Left kidney (tissue), 8 donors: Measurements from ENCODE around the gene NCBP1. TPM values are rescaled to one million over a fixed set of nuclear protein-coding genes. Genes with fewer than 3 reads are reported as not detected.
"Not testable (repeated sequence)": the region's sequence is repeated elsewhere in the genome, so short reads cannot be mapped to it uniquely, and the experiment has no call there.

ENCODE experiments used
- DNase-seq: peaks from one replicate; pipeline ENCODE4 v3.0.0-alpha.2; 2013
- long read RNA-seq, 8 donors: transcript quantifications; one replicate each; lab custom pipeline, GENCODE V29; 2026
- polyA plus RNA-seq: library from polyadenylated mRNA; unstranded; fragments of 120-200 nt; gene quantifications from one replicate; pipeline ENCODE4 v1.2.1, GENCODE V29; 2013; ENCODE audit not compliant: insufficient read length

Gene NCBP1
- 61.0 TPM for polyA plus RNA-seq
- long read RNA-seq, donor 1, full-length matches to known transcripts, result 7 of 60 reads
- long read RNA-seq, donor 1, partial matches to known transcripts, result 53 of 60 reads
- long read RNA-seq, donor 1, other reads (novel, unspliced or antisense), result 0 of 60 reads
- long read RNA-seq, donor 2, full-length matches to known transcripts, result 3 of 67 reads
- long read RNA-seq, donor 2, partial matches to known transcripts, result 64 of 67 reads
- long read RNA-seq, donor 2, other reads (novel, unspliced or antisense), result 0 of 67 reads
- long read RNA-seq, donor 3, full-length matches to known transcripts, result 3 of 47 reads
- long read RNA-seq, donor 3, partial matches to known transcripts, result 44 of 47 reads
- long read RNA-seq, donor 3, other reads (novel, unspliced or antisense), result 0 of 47 reads
- long read RNA-seq, donor 4, full-length matches to known transcripts, result 1 of 1 reads
- long read RNA-seq, donor 4, partial matches to known transcripts, result 0 of 1 reads
- long read RNA-seq, donor 4, other reads (novel, unspliced or antisense), result 0 of 1 reads
- long read RNA-seq, donor 5, full-length matches to known transcripts, result 5 of 79 reads
- long read RNA-seq, donor 5, partial matches to known transcripts, result 74 of 79 reads
- long read RNA-seq, donor 5, other reads (novel, unspliced or antisense), result 0 of 79 reads
- long read RNA-seq, donor 6, full-length matches to known transcripts, result 4 of 76 reads
- long read RNA-seq, donor 6, partial matches to known transcripts, result 51 of 76 reads
- long read RNA-seq, donor 6, other reads (novel, unspliced or antisense), result 21 of 76 reads
- long read RNA-seq, donor 7, full-length matches to known transcripts, result 6 of 87 reads
- long read RNA-seq, donor 7, partial matches to known transcripts, result 81 of 87 reads
- long read RNA-seq, donor 7, other reads (novel, unspliced or antisense), result 0 of 87 reads
- long read RNA-seq, donor 8, full-length matches to known transcripts, result 1 of 34 reads
- long read RNA-seq, donor 8, partial matches to known transcripts, result 33 of 34 reads
- long read RNA-seq, donor 8, other reads (novel, unspliced or antisense), result 0 of 34 reads

DNA sequence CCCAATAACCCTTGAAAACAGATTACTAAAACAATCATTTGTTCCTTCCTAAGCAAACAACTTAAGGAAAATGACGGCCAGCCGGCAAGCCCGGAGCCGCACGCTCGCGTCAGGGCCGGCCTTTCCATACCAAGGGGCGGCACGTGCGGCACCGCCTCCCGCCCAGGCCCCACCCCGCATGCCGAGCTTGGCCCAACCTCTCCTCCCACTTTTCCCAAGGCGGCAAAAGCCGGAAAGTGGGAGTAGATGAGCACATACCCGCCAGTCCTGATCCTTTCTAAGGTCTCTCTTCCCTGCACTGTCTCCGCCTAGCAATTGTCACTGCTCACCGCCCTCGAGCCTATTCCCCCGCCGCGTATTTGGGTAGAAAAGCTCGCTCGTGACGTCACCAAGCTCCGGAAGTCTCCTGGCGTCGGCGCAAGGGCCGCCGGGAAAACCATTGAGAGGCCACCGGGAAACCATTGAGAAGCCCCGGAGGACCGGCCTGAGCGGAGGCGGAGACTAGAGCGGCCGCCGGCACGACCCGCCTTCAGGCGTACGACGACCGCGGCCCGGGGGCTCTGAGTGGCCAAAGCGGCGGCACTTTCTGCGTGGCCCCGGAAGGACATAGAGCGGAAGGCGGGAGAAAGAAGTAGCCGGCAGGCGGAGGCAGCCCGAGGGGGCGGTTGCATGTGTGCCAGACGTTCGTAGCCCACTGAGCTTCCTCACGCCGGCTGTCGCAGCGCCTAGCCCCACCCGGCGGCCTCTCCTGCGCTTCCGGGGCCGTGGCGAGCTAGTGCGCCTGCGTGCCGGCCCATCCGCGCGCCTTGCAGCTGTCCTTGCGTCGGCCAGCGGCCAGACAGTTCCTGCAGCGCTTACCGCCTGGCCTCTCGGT is at the start of gene NCBP1, which contains the start of gene TSTD2:
NCBP1 (plus strand) TSS at position 837 of the 874 bp plus-strand sequence. CDS start 61 bp downstream, outside the sequence.
TSTD2 (minus strand) TSS at position 384 of the 874 bp plus-strand sequence. CDS start 5,806 bp downstream, outside the sequence.
- DNase-seq, result peak; percentile 98

DNA sequence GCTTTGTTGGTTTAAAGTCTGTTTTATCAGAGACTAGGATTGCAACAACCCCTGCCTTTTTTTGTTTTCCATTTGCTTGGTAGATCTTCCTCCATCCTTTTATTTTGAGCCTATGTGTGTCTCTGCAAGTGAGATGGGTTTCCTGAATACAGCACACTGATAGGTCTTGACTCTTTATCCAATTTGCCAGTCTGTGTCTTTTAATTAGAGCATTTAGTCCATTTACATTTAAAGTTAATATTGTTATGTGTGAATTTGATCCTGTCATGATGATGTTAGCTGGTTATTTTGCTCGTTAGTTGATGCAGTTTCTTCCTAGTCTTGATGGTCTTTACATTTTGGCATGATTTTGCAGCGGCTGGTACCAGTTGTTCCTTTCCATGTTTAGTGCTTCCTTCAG is 48.8 kb upstream of the NCBP1 start:
- DNase-seq, result not testable (repeated sequence)

DNA sequence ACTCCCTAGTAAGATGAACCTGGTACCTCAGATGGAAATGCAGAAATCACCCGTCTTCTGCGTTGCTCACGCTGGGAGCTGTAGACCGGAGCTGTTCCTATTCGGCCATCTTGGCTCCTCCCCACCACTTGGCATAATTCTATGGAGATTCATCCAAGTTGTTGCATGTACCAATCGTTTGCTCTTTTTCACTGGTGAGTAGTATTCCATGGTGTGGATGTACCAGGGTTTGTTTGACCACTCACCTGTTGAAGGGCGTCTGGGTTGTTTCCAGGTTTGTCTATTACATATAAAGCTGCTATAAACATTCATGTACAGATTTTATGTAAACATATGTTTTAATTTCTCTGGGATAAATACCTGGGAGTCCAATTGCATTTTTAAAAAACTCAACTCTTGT is 46.7 kb upstream of the NCBP1 start:
- DNase-seq, result not testable (repeated sequence)

GRCh38 chr9:97591535-97591934 is 42.1 kb upstream of the NCBP1 start:
- no peak for DNase-seq

GRCh38 chr9:97592126-97592525 is 41.5 kb upstream of the NCBP1 start:
- DNase-seq, result no peak

- DNase-seq, result no peak
These were observed 39.7 kb upstream of the NCBP1 start for GRCh38 chr9:97593960-97594359.

GRCh38 chr9:97594381-97594921 is 39.2 kb upstream of the NCBP1 start:
- no peak for DNase-seq

DNA sequence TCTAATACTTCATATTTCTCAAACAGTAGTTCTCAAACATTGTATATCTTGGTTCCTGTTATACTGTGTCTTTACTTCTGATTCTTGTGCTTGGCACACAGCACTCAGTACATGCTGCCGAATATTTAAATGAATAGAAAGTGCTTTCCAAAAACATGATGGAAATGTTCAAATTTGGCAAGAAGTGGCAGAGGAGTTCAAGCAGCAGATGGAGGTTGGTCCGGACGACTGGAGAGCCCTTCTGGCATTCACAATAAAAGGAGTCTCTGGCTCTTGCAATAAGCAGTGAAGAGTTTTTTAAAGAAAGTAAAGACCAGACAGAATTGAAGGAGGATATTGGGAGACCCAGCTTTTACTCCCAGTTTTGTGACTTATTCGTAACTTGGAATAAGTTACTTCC is 36.7 kb upstream of the NCBP1 start:
- no peak for DNase-seq

- DNase-seq, result peak; percentile 77
These were observed 34.9 kb upstream of the NCBP1 start for GRCh38 chr9:97598461-97599288.

GRCh38 chr9:97599314-97599846 is 34.2 kb upstream of the NCBP1 start:
- no peak for DNase-seq

GRCh38 chr9:97600531-97601227 is 32.9 kb upstream of the NCBP1 start:
- no peak for DNase-seq

DNA sequence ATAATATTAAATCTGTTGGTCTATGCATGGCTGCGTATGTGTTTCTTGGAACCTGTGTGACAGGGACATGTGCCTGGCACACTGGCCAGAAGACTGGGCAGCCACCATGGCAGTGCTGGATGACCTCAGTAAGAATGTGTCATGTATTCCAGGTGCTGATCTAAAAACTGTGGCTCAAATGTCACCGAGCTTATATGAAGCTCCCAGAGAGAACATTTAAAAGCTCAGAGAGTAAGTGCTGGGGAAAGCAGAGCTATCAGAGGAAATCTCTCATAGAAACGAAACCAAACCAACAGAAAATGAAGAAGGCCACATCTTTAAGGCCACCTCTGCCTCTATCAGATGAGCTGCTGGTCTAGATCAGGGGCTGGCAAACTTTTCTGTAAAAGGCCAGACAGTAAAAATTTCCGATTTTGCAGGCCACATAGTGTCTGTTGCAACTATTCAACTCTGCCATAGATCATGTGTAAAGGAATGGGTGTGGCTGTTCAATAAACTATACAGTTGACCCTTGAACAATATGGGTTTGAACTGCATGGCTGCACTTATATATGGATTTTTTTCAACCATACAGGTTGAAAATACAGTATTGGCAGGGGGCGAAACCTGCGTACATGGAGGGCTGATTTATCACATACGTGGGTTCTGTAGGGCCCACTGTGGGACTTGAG is 32.3 kb upstream of the NCBP1 start:
- no peak for DNase-seq

DNA sequence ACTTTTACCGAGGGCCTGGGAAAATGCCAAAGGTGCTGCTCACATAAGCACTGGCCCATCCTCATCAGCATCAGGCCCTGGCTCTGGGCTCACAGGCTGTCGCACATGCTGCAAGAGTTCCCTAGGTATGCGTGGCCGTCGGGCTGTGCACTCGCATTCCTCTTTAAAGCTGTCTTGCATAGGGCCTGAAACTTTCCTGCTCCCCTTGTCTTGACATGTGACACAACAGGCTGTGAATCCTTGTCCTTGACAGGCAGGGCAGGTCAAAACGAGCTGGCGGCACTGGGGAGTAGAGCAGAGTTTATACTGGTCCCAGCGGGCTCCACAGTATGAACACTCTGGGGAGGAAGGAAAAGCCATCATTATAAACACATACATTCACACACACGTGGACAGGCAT is 31.2 kb upstream of the NCBP1 start:
- no peak for DNase-seq

DNA sequence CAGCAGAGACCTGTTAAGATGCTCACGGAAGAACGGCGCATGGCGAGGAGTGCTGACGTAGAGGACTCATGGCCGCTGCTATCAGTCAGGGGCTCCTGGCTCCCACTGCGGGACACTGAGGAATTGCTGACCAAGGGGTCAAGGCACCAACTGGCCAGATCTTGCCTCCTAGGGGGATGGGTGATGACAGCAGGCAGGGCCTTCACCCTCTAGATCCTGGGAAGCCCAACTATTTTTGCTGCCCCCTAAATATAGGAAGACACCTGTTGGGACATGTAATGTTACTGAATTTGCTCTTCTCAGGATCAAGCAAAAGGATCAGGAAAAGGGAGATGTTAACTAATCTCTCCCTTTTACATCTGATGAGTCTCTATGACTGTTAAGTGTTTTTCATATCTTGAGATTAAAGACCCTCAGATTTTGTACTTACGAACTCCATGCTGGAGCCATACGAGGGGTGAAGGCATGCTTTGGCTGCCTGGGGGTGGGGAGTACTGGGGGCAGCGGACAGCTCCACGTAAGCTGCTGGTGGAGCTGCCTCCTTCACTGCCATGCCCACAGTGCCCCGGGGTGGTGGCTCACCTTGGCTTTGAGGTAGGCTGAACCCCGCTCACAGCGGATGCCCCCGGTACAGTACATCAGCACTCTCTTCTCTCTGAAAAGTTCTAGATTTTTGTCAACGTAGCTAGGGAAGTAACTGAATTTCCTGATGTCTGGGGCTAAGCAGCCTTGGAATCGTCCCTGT is 28.5 kb upstream of the NCBP1 start:
- no peak for DNase-seq

DNA sequence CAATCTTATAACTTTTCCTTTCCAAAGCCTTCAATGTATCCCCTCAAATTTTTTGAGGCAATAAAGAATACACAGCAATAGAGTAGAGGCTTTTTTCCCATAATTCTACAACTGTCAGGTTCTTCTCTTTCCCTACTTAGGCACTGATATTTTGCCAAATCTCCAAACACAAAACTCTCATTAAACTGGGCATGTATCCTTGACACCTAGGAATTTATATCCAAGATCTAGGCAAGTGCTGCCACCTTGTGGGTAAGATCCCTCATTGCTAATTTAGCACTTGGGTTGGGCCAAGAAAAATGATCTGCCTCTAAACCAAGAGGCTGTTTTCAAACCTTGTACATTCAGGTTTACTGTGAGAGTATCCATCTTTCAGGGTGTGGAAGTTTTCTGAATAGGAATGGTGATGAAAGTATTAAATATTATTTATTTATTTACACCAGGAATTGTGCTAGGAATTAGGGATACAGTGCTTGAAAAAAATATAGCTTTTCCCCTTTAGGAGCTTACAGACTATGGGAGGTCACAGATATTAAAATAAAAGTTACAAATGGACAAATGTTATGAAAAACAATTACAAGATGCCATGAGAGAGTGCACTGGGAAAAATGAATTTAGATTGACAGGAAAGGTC is 18.1 kb upstream of the NCBP1 start:
- DNase-seq, result peak; percentile 46

- DNase-seq, result no peak
These were observed 15.6 kb upstream of the NCBP1 start for GRCh38 chr9:97617939-97618416.

DNA sequence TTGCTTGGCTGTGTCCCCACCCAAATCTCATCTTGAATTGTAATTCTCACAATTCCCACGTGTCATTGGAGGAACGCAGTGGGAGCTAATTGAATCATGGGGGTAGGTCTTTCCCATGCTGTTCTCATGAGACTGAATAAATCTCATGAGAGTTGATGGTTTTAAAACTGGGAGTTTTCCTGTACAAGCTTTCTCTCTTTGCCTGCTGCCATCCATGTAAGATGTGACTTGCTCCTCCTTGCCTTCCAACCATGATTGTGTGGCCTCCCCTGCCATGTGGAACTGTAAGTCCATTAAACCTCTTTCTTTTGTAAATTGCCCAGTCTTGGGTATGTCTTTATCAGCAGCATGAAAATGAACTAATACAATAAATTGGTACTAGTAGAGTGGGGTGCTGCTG is 13.6 kb upstream of the NCBP1 start:
- not testable (repeated sequence) for DNase-seq
